ENCODE data around the gene TBC1D23.

Gene TBC1D23

DNA sequence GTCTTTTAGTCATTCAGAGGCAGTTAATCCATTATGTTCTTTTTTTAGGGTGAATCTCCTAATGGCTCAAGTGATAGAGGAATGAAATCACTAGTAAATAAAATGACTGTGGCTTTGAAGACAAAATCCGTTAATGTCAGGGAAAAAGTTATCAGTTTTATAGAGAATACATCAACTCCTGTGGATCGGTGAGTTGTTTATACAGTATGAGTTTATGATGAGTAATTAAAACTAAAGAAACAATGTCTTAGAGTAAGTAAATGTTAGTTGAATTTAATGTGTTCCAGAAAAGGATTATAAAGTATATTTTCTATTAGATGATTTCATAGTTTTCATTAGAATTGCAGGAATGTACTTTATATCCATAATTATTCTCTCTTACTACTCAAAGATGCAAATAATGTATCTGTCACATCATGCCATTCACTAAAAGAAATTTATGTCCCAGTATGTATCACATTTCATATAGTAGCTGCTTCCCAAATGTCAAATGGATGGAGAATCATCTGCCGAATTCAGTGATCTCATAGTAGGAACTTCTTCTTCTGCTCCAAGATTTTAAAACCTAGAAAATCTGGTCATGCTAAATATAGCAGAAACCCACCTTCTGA, 49.7 kb downstream of the TBC1D23 start:
- no peak for ATAC-seq
- TF ChIP-seq, protein P1, sequence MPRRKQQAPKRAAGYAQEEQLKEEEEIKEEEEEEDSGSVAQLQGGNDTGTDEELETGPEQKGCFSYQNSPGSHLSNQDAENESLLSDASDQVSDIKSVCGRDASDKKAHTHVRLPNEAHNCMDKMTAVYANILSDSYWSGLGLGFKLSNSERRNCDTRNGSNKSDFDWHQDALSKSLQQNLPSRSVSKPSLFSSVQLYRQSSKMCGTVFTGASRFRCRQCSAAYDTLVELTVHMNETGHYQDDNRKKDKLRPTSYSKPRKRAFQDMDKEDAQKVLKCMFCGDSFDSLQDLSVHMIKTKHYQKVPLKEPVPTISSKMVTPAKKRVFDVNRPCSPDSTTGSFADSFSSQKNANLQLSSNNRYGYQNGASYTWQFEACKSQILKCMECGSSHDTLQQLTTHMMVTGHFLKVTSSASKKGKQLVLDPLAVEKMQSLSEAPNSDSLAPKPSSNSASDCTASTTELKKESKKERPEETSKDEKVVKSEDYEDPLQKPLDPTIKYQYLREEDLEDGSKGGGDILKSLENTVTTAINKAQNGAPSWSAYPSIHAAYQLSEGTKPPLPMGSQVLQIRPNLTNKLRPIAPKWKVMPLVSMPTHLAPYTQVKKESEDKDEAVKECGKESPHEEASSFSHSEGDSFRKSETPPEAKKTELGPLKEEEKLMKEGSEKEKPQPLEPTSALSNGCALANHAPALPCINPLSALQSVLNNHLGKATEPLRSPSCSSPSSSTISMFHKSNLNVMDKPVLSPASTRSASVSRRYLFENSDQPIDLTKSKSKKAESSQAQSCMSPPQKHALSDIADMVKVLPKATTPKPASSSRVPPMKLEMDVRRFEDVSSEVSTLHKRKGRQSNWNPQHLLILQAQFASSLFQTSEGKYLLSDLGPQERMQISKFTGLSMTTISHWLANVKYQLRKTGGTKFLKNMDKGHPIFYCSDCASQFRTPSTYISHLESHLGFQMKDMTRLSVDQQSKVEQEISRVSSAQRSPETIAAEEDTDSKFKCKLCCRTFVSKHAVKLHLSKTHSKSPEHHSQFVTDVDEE (CRISPR knock-in tag; IDR thresholded peaks at IDR 0.05), result no peak

DNA sequence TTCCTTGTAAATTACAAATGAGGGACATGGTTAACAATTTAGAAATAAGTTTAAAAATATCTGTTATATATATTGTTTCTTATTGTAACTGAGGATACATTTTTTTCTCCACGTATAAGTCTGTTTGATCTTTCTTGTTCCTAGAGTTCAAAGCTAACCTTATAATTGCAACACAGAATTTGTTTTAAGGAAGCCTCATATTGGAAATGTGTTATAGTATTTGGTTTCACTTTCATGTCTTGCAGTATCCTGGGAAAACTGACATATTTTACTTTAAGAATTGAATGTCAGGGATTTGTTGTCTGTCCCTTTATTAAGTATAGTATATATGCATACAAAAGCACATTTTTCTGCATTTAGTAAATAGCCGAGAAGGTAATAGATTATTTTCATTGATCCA, 50.2 kb downstream of the TBC1D23 start:
- no peak for TF ChIP-seq CSDC2 (CRISPR knock-in tag; IDR thresholded peaks at IDR 0.05)
- TF ChIP-seq, protein P2, sequence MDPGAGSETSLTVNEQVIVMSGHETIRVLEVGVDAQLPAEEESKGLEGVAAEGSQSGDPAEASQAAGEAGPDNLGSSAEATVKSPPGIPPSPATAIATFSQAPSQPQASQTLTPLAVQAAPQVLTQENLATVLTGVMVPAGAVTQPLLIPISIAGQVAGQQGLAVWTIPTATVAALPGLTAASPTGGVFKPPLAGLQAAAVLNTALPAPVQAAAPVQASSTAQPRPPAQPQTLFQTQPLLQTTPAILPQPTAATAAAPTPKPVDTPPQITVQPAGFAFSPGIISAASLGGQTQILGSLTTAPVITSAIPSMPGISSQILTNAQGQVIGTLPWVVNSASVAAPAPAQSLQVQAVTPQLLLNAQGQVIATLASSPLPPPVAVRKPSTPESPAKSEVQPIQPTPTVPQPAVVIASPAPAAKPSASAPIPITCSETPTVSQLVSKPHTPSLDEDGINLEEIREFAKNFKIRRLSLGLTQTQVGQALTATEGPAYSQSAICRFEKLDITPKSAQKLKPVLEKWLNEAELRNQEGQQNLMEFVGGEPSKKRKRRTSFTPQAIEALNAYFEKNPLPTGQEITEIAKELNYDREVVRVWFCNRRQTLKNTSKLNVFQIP (CRISPR knock-in tag; IDR thresholded peaks at IDR 0.05; ENCODE audit: borderline replicate concordance, low read depth), result no peak
- TF ChIP-seq, protein P3, sequence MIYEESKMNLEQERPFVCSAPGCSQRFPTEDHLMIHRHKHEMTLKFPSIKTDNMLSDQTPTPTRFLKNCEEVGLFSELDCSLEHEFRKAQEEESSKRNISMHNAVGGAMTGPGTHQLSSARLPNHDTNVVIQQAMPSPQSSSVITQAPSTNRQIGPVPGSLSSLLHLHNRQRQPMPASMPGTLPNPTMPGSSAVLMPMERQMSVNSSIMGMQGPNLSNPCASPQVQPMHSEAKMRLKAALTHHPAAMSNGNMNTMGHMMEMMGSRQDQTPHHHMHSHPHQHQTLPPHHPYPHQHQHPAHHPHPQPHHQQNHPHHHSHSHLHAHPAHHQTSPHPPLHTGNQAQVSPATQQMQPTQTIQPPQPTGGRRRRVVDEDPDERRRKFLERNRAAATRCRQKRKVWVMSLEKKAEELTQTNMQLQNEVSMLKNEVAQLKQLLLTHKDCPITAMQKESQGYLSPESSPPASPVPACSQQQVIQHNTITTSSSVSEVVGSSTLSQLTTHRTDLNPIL (CRISPR knock-in tag; IDR thresholded peaks at IDR 0.05; ENCODE audit: low read depth), result no peak
- TF ChIP-seq ZC3H10 (CRISPR knock-in tag; IDR thresholded peaks at IDR 0.05), result no peak
- no peak for ATAC-seq

DNA sequence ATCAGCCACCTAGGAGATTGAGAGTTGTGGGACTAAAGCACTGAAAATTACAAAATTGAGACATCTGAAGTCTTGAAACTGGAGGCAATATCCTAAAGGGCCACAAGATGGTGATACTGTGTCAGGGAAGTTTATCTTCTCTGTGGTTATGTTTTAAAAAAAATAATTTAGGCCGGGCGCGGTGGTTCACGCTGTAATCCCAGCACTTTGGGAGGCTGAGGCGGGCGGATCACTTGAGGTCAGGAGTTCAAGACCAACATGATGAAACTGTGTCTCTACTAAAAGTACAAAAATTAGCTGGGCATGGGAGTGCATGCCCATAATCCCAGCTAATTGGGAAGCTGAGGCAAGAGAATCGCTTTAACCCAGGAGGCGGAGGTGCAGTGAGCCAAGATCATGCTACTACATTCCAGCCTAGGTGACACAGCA, 55.9 kb downstream of the TBC1D23 start:
- TF ChIP-seq ZC3H10 (CRISPR knock-in tag; IDR thresholded peaks at IDR 0.05) (no peak), OSR1 (CRISPR knock-in tag; IDR thresholded peaks at IDR 0.05) (no peak), ZFP30 (CRISPR knock-in tag; IDR thresholded peaks at IDR 0.05) (no peak), RARB (CRISPR knock-in tag; IDR thresholded peaks at IDR 0.05) (no peak), GLIS3 (CRISPR knock-in tag; IDR thresholded peaks at IDR 0.05) (no peak), CSDC2 (CRISPR knock-in tag; IDR thresholded peaks at IDR 0.05) (no peak), TOX (CRISPR knock-in tag; IDR thresholded peaks at IDR 0.05; ENCODE audit: borderline replicate concordance) (no peak), ZNF565 (CRISPR knock-in tag; conservative IDR thresholded peaks at IDR 0.05; ENCODE audit: low read depth) (no peak), ZNF8 (CRISPR knock-in tag; IDR thresholded peaks at IDR 0.05) (no peak), ESRRG (CRISPR knock-in tag; IDR thresholded peaks at IDR 0.05) (no peak), TCF4 (CRISPR knock-in tag; IDR thresholded peaks at IDR 0.05; ENCODE audit: borderline replicate concordance) (no peak), SNAI2 (CRISPR knock-in tag; IDR thresholded peaks at IDR 0.05) (no peak), ISL1 (CRISPR knock-in tag; IDR thresholded peaks at IDR 0.05) (no peak), BACH2 (CRISPR knock-in tag; IDR thresholded peaks at IDR 0.05; ENCODE audit: borderline replicate concordance) (no peak), PPARA (CRISPR knock-in tag; IDR thresholded peaks at IDR 0.05; ENCODE audit: borderline replicate concordance) (no peak)
- TF ChIP-seq, protein P4, sequence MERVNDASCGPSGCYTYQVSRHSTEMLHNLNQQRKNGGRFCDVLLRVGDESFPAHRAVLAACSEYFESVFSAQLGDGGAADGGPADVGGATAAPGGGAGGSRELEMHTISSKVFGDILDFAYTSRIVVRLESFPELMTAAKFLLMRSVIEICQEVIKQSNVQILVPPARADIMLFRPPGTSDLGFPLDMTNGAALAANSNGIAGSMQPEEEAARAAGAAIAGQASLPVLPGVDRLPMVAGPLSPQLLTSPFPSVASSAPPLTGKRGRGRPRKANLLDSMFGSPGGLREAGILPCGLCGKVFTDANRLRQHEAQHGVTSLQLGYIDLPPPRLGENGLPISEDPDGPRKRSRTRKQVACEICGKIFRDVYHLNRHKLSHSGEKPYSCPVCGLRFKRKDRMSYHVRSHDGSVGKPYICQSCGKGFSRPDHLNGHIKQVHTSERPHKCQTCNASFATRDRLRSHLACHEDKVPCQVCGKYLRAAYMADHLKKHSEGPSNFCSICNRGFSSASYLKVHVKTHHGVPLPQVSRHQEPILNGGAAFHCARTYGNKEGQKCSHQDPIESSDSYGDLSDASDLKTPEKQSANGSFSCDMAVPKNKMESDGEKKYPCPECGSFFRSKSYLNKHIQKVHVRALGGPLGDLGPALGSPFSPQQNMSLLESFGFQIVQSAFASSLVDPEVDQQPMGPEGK (CRISPR knock-in tag; IDR thresholded peaks at IDR 0.05; ENCODE audit: borderline replicate concordance), result no peak
- TF ChIP-seq, protein P3 (CRISPR knock-in tag; IDR thresholded peaks at IDR 0.05; ENCODE audit: low read depth), result no peak
- TF ChIP-seq, protein P1 (CRISPR knock-in tag; IDR thresholded peaks at IDR 0.05), result no peak
- TF ChIP-seq, protein P5, sequence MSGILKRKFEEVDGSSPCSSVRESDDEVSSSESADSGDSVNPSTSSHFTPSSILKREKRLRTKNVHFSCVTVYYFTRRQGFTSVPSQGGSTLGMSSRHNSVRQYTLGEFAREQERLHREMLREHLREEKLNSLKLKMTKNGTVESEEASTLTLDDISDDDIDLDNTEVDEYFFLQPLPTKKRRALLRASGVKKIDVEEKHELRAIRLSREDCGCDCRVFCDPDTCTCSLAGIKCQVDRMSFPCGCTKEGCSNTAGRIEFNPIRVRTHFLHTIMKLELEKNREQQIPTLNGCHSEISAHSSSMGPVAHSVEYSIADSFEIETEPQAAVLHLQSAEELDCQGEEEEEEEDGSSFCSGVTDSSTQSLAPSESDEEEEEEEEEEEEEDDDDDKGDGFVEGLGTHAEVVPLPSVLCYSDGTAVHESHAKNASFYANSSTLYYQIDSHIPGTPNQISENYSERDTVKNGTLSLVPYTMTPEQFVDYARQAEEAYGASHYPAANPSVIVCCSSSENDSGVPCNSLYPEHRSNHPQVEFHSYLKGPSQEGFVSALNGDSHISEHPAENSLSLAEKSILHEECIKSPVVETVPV (CRISPR knock-in tag; IDR thresholded peaks at IDR 0.05), result no peak
- TF ChIP-seq, protein P2 (CRISPR knock-in tag; IDR thresholded peaks at IDR 0.05; ENCODE audit: borderline replicate concordance, low read depth), result no peak
- peak; percentile 75 for ATAC-seq

Data from SK-N-SH treated with all-trans-retinoic acid at 6 μM for 48 hours (cell line).